Measurements from ENCODE around the gene SLC4A3. TPM values are rescaled to one million over a fixed set of nuclear protein-coding genes. Genes with fewer than 3 reads are reported as not detected.

SLC4A3 gene
- total and polyA plus RNA-seq, 2 of the 13 experiments (the other 11 are each of a cell fraction or from before 2014, with no cell fraction given): 0.18 to 0.95 TPM

- TF ChIP-seq ZUFSP (CRISPR knock-in tag; IDR thresholded peaks at IDR 0.05; ENCODE audit: borderline replicate concordance) (no peak), CHCHD3 (CRISPR knock-in tag; IDR thresholded peaks at IDR 0.05) (no peak), ZNF660 (CRISPR knock-in tag; IDR thresholded peaks at IDR 0.05; ENCODE audit: borderline replicate concordance, low read depth) (no peak), KDM1A (CRISPR knock-in tag; IDR thresholded peaks at IDR 0.05) (no peak), IKZF1 (IDR thresholded peaks at IDR 0.05) (no peak), ZNF790 (CRISPR knock-in tag; IDR thresholded peaks at IDR 0.05; ENCODE audit: borderline replicate concordance) (no peak), HOMEZ (CRISPR knock-in tag; IDR thresholded peaks at IDR 0.05; ENCODE audit: low read depth) (no peak), MXI1 (IDR thresholded peaks at IDR 0.05; ENCODE audit: borderline replicate concordance, low read depth, low read length) (no peak), PITX1 (CRISPR knock-in tag; IDR thresholded peaks at IDR 0.05) (no peak), STAT6 (CRISPR knock-in tag; IDR thresholded peaks at IDR 0.05; ENCODE audit: borderline replicate concordance) (no peak), SMAD3 (CRISPR knock-in tag; IDR thresholded peaks at IDR 0.05) (no peak), LCORL (IDR thresholded peaks at IDR 0.05) (no peak), LCORL (CRISPR knock-in tag; IDR thresholded peaks at IDR 0.05) (0 out of 2 replicates have a peak, but pooled peaks have one; percentile 1), ZNF335 (CRISPR knock-in tag; IDR thresholded peaks at IDR 0.05) (0 out of 2 replicates have a peak, but pooled peaks have one; percentile 44), KDM5B (CRISPR knock-in tag; IDR thresholded peaks at IDR 0.05; ENCODE audit: borderline replicate concordance) (no peak), ZNF567 (CRISPR knock-in tag; IDR thresholded peaks at IDR 0.05; ENCODE audit: borderline replicate concordance) (0 out of 2 replicates have a peak, but pooled peaks have one; percentile 11), ZNF124 (CRISPR knock-in tag; IDR thresholded peaks at IDR 0.05) (no peak)
These were observed 48.4 kb upstream of the SLC4A3 start (continued) for GRCh38 chr2:219578811-219579613.
